Peyer's patch (tissue), 4 donors: Measurements from ENCODE around the gene CNFN. TPM values are rescaled to one million over a fixed set of nuclear protein-coding genes. Genes with fewer than 3 reads are reported as not detected.

Experiments used
- DNase-seq, 3 donors: peaks; one replicate each; pipeline ENCODE4 v3.0.0-alpha.2; 2017 to 2019
- H3K27ac ChIP-seq, 4 donors: fragments of 200-600 bp; sonication (generic); one replicate each; pipeline ENCODE4 v1.5.1; 2016 to 2019
- H3K27me3 ChIP-seq, 2 donors: fragments of 200-600 bp; sonication (generic); one replicate each; pipeline ENCODE4 v1.5.1; 2019
- H3K36me3 ChIP-seq, 3 donors: fragments of 200-600 bp; sonication (generic); one replicate each; pipeline ENCODE4 v1.5.1; 2016 to 2019
- H3K4me1 ChIP-seq, 4 donors: fragments of 200-600 bp; sonication (generic); one replicate each; pipeline ENCODE4 v1.5.1; 2016 to 2019
- H3K4me3 ChIP-seq, 4 donors: fragments of 200-600 bp; sonication (generic); 1 replicate in 3 of 4; 2 replicates in 1 of 4; pipeline ENCODE4 v1.5.1; 2016 to 2019; ENCODE audit warnings: mild to moderate bottlenecking in 1 of 4
- H3K9me3 ChIP-seq, 4 donors: fragments of 200-600 bp; sonication (generic); one replicate each; pipeline ENCODE4 v1.5.1; 2016 to 2019; ENCODE audit warnings: mild to moderate bottlenecking in 1 of 4
- POLR2A ChIP-seq, 2 donors: fragments of 450-650 bp; IDR thresholded peaks; one replicate each; pipeline ENCODE4 v1.5.1; 2017; ENCODE audit warnings: antibody characterized with exemption in 2 of 2, mild to moderate bottlenecking in 2 of 2, moderate library complexity in 2 of 2
- total RNA-seq, 4 donors: library from RNA; depleted of rRNA; stranded (reverse); fragments of >200 nt; gene quantifications; one replicate each; pipeline ENCODE4 v1.1.0, GENCODE V29; 2016
- TF ChIP-seq, protein P1 (sequence below), 6 experiments: fragments of 450-650 bp in 4 of 6; fragments of 200-600 bp in 2 of 6; sonication (generic) in 1 of 6; IDR thresholded peaks; one replicate each; pipeline ENCODE4 v1.5.1; 2017 to 2019; ENCODE audit warnings: antibody characterized with exemption in 6 of 6, mild to moderate bottlenecking in 3 of 6, moderate library complexity in 1 of 6

CNFN gene
- total RNA-seq, 4 donors from 2014 or later: 3.8 TPM; not detected in 3

GRCh38 chr19:42396381-42397262 lies 6.5 kb upstream of the CNFN start:
- TF ChIP-seq, protein P1, sequence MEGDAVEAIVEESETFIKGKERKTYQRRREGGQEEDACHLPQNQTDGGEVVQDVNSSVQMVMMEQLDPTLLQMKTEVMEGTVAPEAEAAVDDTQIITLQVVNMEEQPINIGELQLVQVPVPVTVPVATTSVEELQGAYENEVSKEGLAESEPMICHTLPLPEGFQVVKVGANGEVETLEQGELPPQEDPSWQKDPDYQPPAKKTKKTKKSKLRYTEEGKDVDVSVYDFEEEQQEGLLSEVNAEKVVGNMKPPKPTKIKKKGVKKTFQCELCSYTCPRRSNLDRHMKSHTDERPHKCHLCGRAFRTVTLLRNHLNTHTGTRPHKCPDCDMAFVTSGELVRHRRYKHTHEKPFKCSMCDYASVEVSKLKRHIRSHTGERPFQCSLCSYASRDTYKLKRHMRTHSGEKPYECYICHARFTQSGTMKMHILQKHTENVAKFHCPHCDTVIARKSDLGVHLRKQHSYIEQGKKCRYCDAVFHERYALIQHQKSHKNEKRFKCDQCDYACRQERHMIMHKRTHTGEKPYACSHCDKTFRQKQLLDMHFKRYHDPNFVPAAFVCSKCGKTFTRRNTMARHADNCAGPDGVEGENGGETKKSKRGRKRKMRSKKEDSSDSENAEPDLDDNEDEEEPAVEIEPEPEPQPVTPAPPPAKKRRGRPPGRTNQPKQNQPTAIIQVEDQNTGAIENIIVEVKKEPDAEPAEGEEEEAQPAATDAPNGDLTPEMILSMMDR (IDR thresholded peaks at IDR 0.05): no peak
- peak; percentile 69 to 84 for TF ChIP-seq POLR2A (IDR thresholded peaks at IDR 0.05)
- H3K4me3 ChIP-seq: peak overlapping the region; percentile 46 to 63 (median 56)
- peaks cover 0 to 11% (median 8%) of the 10 kb centered on the region in 4 donors for H3K4me1 ChIP-seq
- H3K27me3 ChIP-seq: no peaks in the 10 kb centered on the region
- H3K27ac ChIP-seq: peak overlapping the region; percentile 70 to 81 (median 76)
- no peaks in the 10 kb centered on the region for H3K9me3 ChIP-seq
- peak; percentile 93 to 99 (median 98) for DNase-seq
- no peaks in the 10 kb centered on the region for H3K36me3 ChIP-seq

GRCh38 chr19:42394751-42395150 lies 4.7 kb upstream of the CNFN start:
- H3K4me3 ChIP-seq: no peak overlapping the region
- H3K9me3 ChIP-seq: no peaks in the 10 kb centered on the region
- H3K4me1 ChIP-seq: peaks cover 0 to 11% (median 8%) of the 10 kb centered on the region in 4 donors
- DNase-seq: no peak
- H3K36me3 ChIP-seq: no peaks in the 10 kb centered on the region
- H3K27me3 ChIP-seq: no peaks in the 10 kb centered on the region
- H3K27ac ChIP-seq: no peak overlapping the region
- TF ChIP-seq POLR2A (IDR thresholded peaks at IDR 0.05): no peak
- TF ChIP-seq, protein P1 (IDR thresholded peaks at IDR 0.05): no peak

DNA sequence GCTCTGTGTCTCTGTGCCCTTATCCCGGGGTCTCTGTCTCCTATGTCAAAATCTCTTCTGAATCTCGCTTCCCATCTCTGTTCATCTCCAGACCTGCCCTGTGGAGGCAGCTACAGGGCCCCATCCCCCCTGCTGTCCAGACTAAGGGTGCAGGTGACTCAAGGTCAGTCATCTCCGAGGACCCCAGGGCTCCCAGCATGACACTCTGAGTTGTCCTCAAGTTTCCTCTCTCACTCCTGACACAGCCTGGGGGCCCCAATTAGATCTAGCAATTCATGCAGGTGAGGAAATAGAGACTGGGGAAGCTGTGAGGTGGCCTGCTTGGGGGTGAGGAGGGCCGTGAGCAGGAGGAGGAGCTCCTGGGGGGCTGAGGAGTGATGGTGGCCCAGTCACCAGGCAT lies 2.1 kb upstream of the CNFN start:
- H3K4me1 ChIP-seq: peaks cover 0 to 8% (median 0%) of the 10 kb centered on the region in 4 donors
- no peaks in the 10 kb centered on the region for H3K36me3 ChIP-seq
- peaks cover 0 to 4% of the 10 kb centered on the region in 2 donors for H3K27me3 ChIP-seq
- no peak overlapping the region for H3K27ac ChIP-seq
- no peak for DNase-seq
- no peak overlapping the region for H3K4me3 ChIP-seq
- TF ChIP-seq POLR2A (IDR thresholded peaks at IDR 0.05): no peak
- TF ChIP-seq, protein P1 (IDR thresholded peaks at IDR 0.05): no peak
- H3K9me3 ChIP-seq: no peaks in the 10 kb centered on the region

DNA sequence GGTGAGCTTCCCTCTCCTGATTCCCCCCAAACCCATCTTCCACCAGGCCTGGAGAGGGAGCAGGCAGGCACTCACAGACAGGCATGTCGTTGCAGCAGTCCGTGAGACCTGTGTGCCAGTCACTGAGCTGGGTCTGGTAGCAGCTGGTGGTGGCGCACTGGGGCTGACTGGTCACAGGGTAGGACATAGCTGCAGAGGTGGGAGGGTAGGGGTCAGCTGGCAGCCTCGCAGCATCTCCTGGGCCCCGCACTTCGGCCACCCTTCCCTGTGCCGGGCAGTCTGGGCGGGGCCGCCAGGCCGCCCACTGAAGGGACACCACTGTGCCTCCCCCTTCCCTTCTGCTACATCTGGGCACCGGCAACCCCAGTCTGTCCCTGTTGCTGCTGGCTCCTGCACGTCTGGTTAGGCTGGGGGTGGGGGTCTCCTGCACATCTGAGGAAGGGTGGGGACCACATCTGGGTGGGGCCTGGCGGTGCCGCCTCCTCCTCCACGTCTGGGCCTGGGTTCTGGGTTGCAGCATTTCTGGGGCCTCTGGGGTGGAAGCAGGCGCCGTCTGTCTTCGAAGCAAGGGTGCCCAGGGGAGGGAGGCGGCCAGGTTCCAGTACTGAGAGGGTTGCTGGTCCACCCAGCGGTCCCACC lies 1.1 kb downstream of the CNFN start:
- Histone ChIP-seq H3K4me3 (no peak overlapping the region), H3K4me1 (peaks cover 0 to 11% (median 0%) of the 10 kb centered on the region in 4 donors), H3K36me3 (no peaks in the 10 kb centered on the region), H3K9me3 (no peaks in the 10 kb centered on the region), H3K27me3 (peaks cover 0 to 4% of the 10 kb centered on the region in 2 donors), H3K27ac (no peak overlapping the region)
- TF ChIP-seq, protein P1 (IDR thresholded peaks at IDR 0.05): no peak
- no peak for TF ChIP-seq POLR2A (IDR thresholded peaks at IDR 0.05)
- DNase-seq: no peak

DNA sequence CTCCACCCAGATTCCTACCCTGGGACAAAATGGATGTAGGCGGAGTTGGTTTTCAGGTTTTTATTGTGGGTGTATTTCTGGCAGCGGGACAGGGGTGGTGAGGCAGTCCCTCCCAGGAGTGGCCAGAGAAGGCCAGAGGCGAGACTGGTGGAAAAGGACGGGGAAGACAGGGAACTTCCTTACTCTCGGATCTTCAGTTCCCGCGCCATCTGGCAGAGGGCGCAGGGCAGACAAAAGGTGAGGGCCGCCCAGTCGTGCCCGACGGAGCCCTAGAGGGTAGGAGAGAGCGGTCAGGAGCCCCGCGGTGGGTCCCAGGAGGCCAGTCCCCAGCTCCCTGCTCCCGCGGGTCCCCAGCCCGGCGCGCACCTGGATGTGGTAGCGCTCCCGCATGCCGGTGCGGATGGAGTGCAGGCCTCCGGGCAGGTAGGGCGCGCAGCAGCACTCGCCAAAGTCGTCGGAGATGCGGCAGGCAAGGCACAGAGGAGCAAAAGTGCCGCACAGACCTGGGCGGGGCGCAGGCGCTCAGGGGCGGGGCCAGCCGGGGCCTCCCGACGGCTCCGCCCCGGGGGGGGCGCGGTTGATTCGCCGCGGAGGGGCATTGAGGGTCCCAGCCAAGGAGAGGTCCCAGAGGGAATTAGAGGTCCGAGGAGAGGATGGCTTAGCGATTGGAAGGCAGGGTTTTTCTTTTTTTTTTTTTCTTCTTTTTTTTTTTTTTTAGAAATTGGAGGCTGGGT lies 3.0 kb downstream of the CNFN start:
- Histone ChIP-seq H3K27me3 (peaks cover 0 to 4% of the 10 kb centered on the region in 2 donors), H3K36me3 (no peaks in the 10 kb centered on the region), H3K4me3 (peak overlapping the region; percentile 32 to 60 (median 46)), H3K9me3 (no peaks in the 10 kb centered on the region), H3K27ac (peak overlapping the region in 2 of 4 donors; percentile 73 to 77), H3K4me1 (peaks cover 0 to 11% (median 0%) of the 10 kb centered on the region in 4 donors)
- TF ChIP-seq, protein P1 (IDR thresholded peaks at IDR 0.05): peak; percentile 25 to 73 (median 58)
- TF ChIP-seq POLR2A (IDR thresholded peaks at IDR 0.05): no peak
- DNase-seq: peak; percentile 79 to 90 (median 86)
